Cardiac fibroblast (primary cell): ENCODE results near the gene SRRM5.
"Not testable (repeated sequence)": the region's sequence is repeated elsewhere in the genome, so short reads cannot be mapped to it uniquely, and the experiment has no call there.

Experiments
- DNase-seq, 2 donors: peaks; one replicate each; pipeline versions ENCODE4 v3.0.0 to v3.0.0-alpha.2; 2010; ENCODE audit warnings: low read depth in 2 of 2
- H3K4me3 ChIP-seq, 2 donors: replicated peaks in 1 of 2; 1 replicate in 1 of 2; 2 replicates in 1 of 2; pipeline ENCODE4 v1.5.1; 2011; ENCODE audit warnings: low read depth in 2 of 2, low read length in 2 of 2, mild to moderate bottlenecking in 2 of 2, moderate library complexity in 1 of 2
- TF ChIP-seq, protein P1 (sequence below): IDR thresholded peaks from one replicate; pipeline ENCODE4 v1.5.1; 2011; ENCODE audit warnings: low read depth, mild to moderate bottlenecking, low read length, inconsistent platforms

Gene SRRM5

DNA sequence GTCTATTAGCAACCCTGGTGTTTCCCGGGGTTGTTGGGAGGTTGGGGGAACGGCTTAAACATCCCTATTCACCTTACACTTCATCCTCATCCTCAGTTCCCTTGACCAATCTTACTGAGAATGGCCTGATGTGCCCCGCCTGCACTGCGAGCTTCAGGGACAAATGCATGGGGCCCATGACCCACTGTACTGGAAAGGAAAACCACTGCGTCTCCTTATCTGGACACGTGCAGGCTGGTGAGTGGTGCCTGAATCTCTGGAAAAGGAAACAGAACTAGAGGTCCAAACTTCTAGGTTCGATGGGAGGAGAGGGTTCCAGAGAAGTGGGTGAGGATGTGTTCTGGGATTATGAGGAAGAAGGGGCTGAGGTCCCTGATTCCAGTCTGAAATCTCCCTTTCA lies 30.4 kb upstream of the SRRM5 start:
- no peak for DNase-seq
- TF ChIP-seq, protein P1, sequence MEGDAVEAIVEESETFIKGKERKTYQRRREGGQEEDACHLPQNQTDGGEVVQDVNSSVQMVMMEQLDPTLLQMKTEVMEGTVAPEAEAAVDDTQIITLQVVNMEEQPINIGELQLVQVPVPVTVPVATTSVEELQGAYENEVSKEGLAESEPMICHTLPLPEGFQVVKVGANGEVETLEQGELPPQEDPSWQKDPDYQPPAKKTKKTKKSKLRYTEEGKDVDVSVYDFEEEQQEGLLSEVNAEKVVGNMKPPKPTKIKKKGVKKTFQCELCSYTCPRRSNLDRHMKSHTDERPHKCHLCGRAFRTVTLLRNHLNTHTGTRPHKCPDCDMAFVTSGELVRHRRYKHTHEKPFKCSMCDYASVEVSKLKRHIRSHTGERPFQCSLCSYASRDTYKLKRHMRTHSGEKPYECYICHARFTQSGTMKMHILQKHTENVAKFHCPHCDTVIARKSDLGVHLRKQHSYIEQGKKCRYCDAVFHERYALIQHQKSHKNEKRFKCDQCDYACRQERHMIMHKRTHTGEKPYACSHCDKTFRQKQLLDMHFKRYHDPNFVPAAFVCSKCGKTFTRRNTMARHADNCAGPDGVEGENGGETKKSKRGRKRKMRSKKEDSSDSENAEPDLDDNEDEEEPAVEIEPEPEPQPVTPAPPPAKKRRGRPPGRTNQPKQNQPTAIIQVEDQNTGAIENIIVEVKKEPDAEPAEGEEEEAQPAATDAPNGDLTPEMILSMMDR = no peak
- no peak overlapping the region for H3K4me3 ChIP-seq

DNA sequence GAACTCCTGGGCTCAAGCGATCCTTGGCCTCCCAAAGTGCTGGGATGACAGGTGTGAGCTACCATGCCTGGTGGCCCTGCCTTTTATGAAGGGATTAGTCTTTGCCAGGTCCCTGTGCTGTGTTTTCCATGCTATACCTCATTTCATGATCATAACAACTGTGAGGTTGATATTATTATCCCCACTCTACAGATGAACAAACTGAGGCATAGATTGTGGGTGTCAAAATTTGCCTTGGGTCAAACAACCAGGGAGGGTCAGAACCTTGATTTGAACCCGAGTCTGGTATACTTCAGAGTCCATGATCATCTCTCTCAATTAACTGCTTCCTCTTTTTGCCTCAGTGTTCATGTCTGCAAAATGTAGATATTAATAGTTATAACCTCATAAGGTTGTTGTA lies 29.4 kb upstream of the SRRM5 start:
- H3K4me3 ChIP-seq = no peak overlapping the region
- DNase-seq = no peak
- TF ChIP-seq, protein P1 = no peak

DNA sequence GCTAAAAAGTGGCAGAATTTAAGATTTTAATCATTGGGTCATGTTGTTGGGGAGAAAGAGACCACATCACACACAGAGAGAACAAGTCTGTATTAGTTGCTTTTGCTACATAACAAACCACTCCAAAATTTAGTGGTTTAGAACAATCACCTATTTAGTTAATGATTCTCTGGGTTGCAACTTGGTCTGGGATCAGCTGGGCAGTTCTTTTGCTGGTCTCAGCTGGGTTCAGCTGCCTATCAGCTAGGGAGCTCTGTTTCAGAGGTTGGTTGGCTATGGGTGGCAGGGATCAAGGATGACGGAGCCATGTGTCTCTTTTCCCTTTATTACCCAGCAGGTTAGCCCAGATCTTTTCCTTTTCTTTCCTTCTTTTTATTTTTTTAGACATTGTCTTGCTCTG lies 27.4 kb upstream of the SRRM5 start:
- TF ChIP-seq, protein P1 = no peak
- DNase-seq = no peak
- no peak overlapping the region for H3K4me3 ChIP-seq

DNA sequence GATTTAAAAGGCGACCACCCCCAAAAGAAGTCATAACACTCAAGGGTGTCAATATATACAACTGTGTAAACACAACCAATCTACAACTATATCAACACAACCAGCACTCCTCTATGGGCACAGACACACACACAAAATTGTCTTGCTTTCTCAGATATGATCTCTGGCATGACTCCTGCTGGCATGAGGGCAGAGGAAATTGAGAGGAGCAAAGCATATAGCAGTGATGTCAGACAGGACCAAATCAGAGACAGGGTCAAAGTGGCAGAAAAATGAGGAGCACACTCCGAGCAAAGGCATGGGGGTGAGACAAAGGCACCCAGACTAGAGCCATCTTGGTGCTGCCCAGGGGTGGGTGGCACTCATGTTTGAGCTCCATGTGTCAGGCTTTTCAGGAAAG lies 25.5 kb upstream of the SRRM5 start:
- TF ChIP-seq, protein P1 = no peak
- no peak overlapping the region for H3K4me3 ChIP-seq
- no peak for DNase-seq

DNA sequence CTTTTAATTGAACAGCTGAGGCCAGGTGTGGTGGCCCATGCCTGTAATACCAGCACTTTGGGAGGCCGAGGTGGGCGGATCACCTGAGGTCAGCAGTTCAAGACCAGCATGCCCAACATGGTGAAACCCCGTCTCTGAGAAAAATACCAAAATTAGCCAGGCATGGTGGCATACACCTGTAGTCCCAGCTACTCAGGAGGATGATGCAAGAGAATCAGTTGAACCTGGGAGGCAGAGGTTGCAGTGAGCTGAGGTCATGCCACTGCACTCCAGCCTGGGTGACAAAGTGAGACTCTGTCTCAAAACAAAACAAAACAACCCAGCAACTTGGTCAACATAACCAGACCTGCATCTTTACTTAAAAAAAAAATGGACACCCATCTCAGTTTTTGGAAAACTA lies 24.9 kb upstream of the SRRM5 start:
- not testable (repeated sequence) for H3K4me3 ChIP-seq, DNase-seq

DNA sequence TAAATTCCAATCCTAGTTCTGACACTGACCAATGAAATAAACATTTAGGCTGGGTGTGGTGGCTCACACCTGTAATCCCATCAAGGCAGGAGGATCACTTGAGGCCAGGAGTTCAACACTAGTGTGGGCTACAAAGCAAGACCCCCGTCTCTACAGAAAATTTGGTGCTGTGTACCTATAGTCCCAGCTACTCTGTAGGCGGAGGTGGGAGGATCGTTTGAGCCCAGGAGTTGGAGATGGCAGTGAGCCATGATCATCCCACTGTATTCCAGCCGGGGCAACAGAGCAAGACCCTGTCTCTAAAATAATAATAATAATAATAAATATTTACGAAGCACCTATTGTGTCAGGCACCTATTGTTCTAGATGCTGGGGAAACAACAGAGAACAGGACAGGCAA lies 22.6 kb upstream of the SRRM5 start:
- TF ChIP-seq, protein P1 = no peak
- no peak for DNase-seq
- no peak overlapping the region for H3K4me3 ChIP-seq

DNA sequence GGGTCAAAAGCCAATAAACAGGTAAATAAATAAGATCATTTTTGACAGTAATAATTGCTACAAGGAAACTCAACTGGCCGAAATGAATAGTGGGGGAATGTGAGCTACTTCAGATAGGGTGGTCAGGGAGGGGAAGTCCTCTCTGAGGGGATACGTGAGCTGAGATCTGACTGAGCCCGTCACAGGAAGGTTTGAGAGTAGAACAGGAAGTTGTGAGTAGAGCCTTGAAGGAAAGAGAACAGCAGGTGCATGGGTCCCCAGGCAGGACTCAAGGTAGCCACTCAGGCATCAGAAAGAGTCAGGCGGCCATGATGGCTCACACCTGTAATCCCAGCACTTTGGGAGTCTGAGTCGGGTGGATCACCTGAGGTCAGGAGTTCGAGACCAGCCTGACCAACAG lies 22.2 kb upstream of the SRRM5 start:
- TF ChIP-seq, protein P1 = no peak
- no peak overlapping the region for H3K4me3 ChIP-seq
- no peak for DNase-seq
